IMR-90 (cell line): ENCODE results near the gene EYS. TPM values are rescaled to one million over a fixed set of nuclear protein-coding genes. Genes with fewer than 3 reads are reported as not detected.

Experiments
- ATAC-seq: fragments of 200-7000 bp; cut with Tn5 transposase; 2 replicates; pipeline ENCODE4 v1.9.1; 2020; ENCODE audit warnings: low read depth, mild to moderate bottlenecking, moderate library complexity
- BruUV-seq: library from RNA; stranded (reverse); fragments of 400-500 nt; replicated peaks from 2 replicates; lab custom pipeline; 2021; lab: Mats Ljungman, UMichigan
- CTCF ChIA-PET: fragments of 300-600 bp; formaldehyde crosslinking; extraction: SDS; loops from one replicate; lab custom pipeline; 2021; ENCODE audit warnings: antibody characterized with exemption; lab: Yijun Ruan, JAX
- POLR2A ChIA-PET: fragments of 300-600 bp; sonication (Branson Sonifier 250); formaldehyde crosslinking; loops from one replicate; lab custom pipeline; 2022; ENCODE audit warnings: antibody characterized with exemption; ENCODE audit not compliant: unreplicated experiment; lab: Charles Lee
- DNase-seq: peaks from one replicate; pipeline ENCODE4 v3.0.0; 2013
- H2AFZ ChIP-seq: replicated peaks from 2 replicates; pipeline ENCODE3; 2013; ENCODE audit warnings: low read length, mild to moderate bottlenecking; ENCODE audit not compliant: poor library complexity
- H2AK5ac ChIP-seq: 2 replicates; pipeline ENCODE4 v1.6.1; 2013; ENCODE audit warnings: low read depth, low read length, inconsistent platforms
- H2AK9ac ChIP-seq: replicated peaks from 2 replicates; pipeline ENCODE3; 2013; ENCODE audit warnings: mild to moderate bottlenecking, low read depth, low read length, moderate library complexity; ENCODE audit not compliant: poor library complexity
- H2BK120ac ChIP-seq: 2 replicates; pipeline ENCODE4 v1.6.1; 2013; ENCODE audit warnings: low read depth, low read length, inconsistent platforms
- H2BK15ac ChIP-seq: 3 replicates; pipeline ENCODE4 v1.6.1; 2013; ENCODE audit warnings: low read depth, low read length, inconsistent platforms
- H2BK20ac ChIP-seq: 2 replicates; pipeline ENCODE4 v1.6.1; 2013; ENCODE audit warnings: low read depth, mild to moderate bottlenecking, inconsistent platforms, low read length, moderate library complexity
- H2BK5ac ChIP-seq: 2 replicates; pipeline ENCODE4 v1.6.1; 2013; ENCODE audit warnings: mild to moderate bottlenecking, low read depth, low read length, inconsistent platforms; ENCODE audit not compliant: poor library complexity, severe bottlenecking
- H3K14ac ChIP-seq: replicated peaks from 2 replicates; pipeline ENCODE4 v1.6.1; 2013; ENCODE audit warnings: low read depth, low read length, inconsistent platforms
- H3K18ac ChIP-seq: 2 replicates; pipeline ENCODE4 v1.6.1; 2013; ENCODE audit warnings: low read depth, low read length, control low read depth
- H3K23ac ChIP-seq: 2 replicates; pipeline ENCODE4 v1.6.1; 2013; ENCODE audit warnings: low read depth, low read length, inconsistent platforms
- H3K27ac ChIP-seq: 2 replicates; pipeline ENCODE4 v1.5.1; 2013; ENCODE audit warnings: mild to moderate bottlenecking, control low read depth, low read length; ENCODE audit not compliant: insufficient read depth
- H3K27me3 ChIP-seq: 2 replicates; pipeline ENCODE4 v1.6.1; 2013; ENCODE audit warnings: low read length; ENCODE audit not compliant: control insufficient read depth, insufficient read depth
- H3K36me3 ChIP-seq: 2 replicates; pipeline ENCODE4 v1.6.1; 2013; ENCODE audit warnings: low read length, mixed read lengths; ENCODE audit not compliant: control insufficient read depth, insufficient read depth
- H3K4ac ChIP-seq: 2 replicates; pipeline ENCODE4 v1.6.1; 2013; ENCODE audit warnings: low read depth, low read length, inconsistent platforms
- H3K4me1 ChIP-seq: 2 replicates; pipeline ENCODE4 v1.6.1; 2013; ENCODE audit warnings: low read length, mixed read lengths; ENCODE audit not compliant: control insufficient read depth, insufficient read depth
- H3K4me2 ChIP-seq: 2 replicates; pipeline ENCODE4 v1.6.1; 2013; ENCODE audit warnings: low read depth, mild to moderate bottlenecking, control low read depth, low read length, moderate library complexity
- H3K4me3 ChIP-seq: 2 replicates; pipeline ENCODE4 v1.5.1; 2013; ENCODE audit warnings: low read depth, mild to moderate bottlenecking, control low read depth, low read length, moderate library complexity; ENCODE audit not compliant: insufficient read depth
- H3K56ac ChIP-seq: 2 replicates; pipeline ENCODE4 v1.6.1; 2013; ENCODE audit warnings: low read length, inconsistent platforms; ENCODE audit not compliant: insufficient read depth; ENCODE audit errors: extremely low read depth
- H3K79me1 ChIP-seq, 2 experiments: 2 replicates each; pipeline ENCODE4 v1.6.1; 2013; ENCODE audit warnings: low read length in 2 of 2, inconsistent platforms in 1 of 2, low read depth in 1 of 2
- H3K9ac ChIP-seq: 2 replicates; pipeline ENCODE4 v1.6.1; 2013; ENCODE audit warnings: low read depth, low read length, control low read depth
- H3K9me1 ChIP-seq: 2 replicates; pipeline ENCODE4 v1.6.1; 2013; ENCODE audit warnings: low read length, inconsistent platforms; ENCODE audit not compliant: insufficient read depth
- H3K9me3 ChIP-seq: 2 replicates; pipeline ENCODE4 v1.6.1; 2013; ENCODE audit warnings: low read length; ENCODE audit not compliant: control insufficient read depth, insufficient read depth
- H4K20me1 ChIP-seq: 2 replicates; pipeline ENCODE4 v1.6.1; 2013; ENCODE audit warnings: low read length, inconsistent platforms; ENCODE audit not compliant: insufficient read depth
- H4K5ac ChIP-seq: 2 replicates; pipeline ENCODE4 v1.6.1; 2013; ENCODE audit warnings: mild to moderate bottlenecking, low read depth, low read length, control low read depth
- H4K8ac ChIP-seq, 2 experiments: 2 replicates each; pipeline ENCODE4 v1.6.1; 2013; ENCODE audit warnings: low read depth in 2 of 2, low read length in 2 of 2, control low read depth in 1 of 2, inconsistent platforms in 1 of 2
- H4K91ac ChIP-seq: 2 replicates; pipeline ENCODE4 v1.6.1; 2013; ENCODE audit warnings: low read depth, low read length, inconsistent platforms; ENCODE audit not compliant: insufficient read depth
- CEBPB ChIP-seq: IDR thresholded peaks from 2 replicates; pipeline ENCODE4 v1.6.1; 2012; ENCODE audit warnings: low read depth, low read length, improper control_type of control experiment
- CTCF ChIP-seq: conservative IDR thresholded peaks from 2 replicates; pipeline ENCODE4 v1.5.1; 2012; ENCODE audit warnings: mild to moderate bottlenecking, low read depth, low read length, improper control_type of control experiment
- ELK1 ChIP-seq: fragments of 150-350 bp; IDR thresholded peaks from 2 replicates; pipeline ENCODE4 v1.6.1; 2016; ENCODE audit warnings: low read depth, mild to moderate bottlenecking, low read length, moderate library complexity, borderline replicate concordance
- FOS ChIP-seq: fragments of 150-350 bp; IDR thresholded peaks from 2 replicates; pipeline ENCODE4 v1.6.1; 2016; ENCODE audit warnings: low read depth, low read length
- MAZ ChIP-seq: IDR thresholded peaks from 2 replicates; pipeline ENCODE4 v1.6.1; 2012; ENCODE audit warnings: low read depth, mild to moderate bottlenecking, low read length, improper control_type of control experiment, moderate library complexity, borderline replicate concordance
- MXI1 ChIP-seq: IDR thresholded peaks from 2 replicates; pipeline ENCODE4 v1.6.1; 2012; ENCODE audit warnings: low read depth, mild to moderate bottlenecking, low read length, moderate library complexity, borderline replicate concordance
- POLR2A ChIP-seq: IDR thresholded peaks from 2 replicates; pipeline ENCODE4 v1.6.1; 2012; ENCODE audit warnings: mild to moderate bottlenecking, low read depth, low read length
- RAD21 ChIP-seq: IDR thresholded peaks from 2 replicates; pipeline ENCODE4 v1.6.1; 2012; ENCODE audit warnings: low read length, improper control_type of control experiment
- RFX5 ChIP-seq: IDR thresholded peaks from 2 replicates; pipeline ENCODE4 v1.8.0; 2012; ENCODE audit warnings: low read depth, mild to moderate bottlenecking, low read length, moderate library complexity
- SMC3 ChIP-seq: fragments of 150-350 bp; IDR thresholded peaks from 2 replicates; pipeline ENCODE4 v1.6.1; 2016; ENCODE audit warnings: low read depth, mild to moderate bottlenecking, antibody characterized with exemption, low read length, moderate library complexity
- USF2 ChIP-seq: fragments of 150-350 bp; IDR thresholded peaks from 2 replicates; pipeline ENCODE4 v1.6.1; 2017; ENCODE audit warnings: mild to moderate bottlenecking, antibody characterized with exemption, low read length, low read depth
- WGBS, 2 experiments: methylation state at CpG; one replicate each; pipeline versions ENCODE4 v1.1.5 to v1.1.7; 2013; ENCODE audit warnings: missing lambda C conversion rate in 2 of 2; ENCODE audit not compliant: insufficient read length in 1 of 2; ENCODE audit errors: extremely low coverage in 2 of 2; 5-methylcytosine and 5-hydroxymethylcytosine counted together
- dilution Hi-C: fragments of 300-500 bp; cut with HindIII; formaldehyde crosslinking; loops from one replicate; pipeline ENCODE4 v1.14.3; 2018; ENCODE audit warnings: low sequenced_read_pairs; ENCODE audit not compliant: unreplicated experiment
- in situ Hi-C: fragments of 300-500 bp; cut with MboI; formaldehyde crosslinking; loops from 3 replicates; pipeline ENCODE4 v1.14.3; 2019; ENCODE audit warnings: low sequenced_read_pairs, inconsistent platforms, mixed read lengths
- intact Hi-C: fragments of 100-400 bp; cut with micrococcal nuclease; formaldehyde crosslinking; loops from 2 replicates; pipeline ENCODE4 v1.10.0; 2022
- polyA plus RNA-seq, 3 experiments: library from polyadenylated mRNA; depleted of rRNA; stranded (reverse); fragments of >200 nt; gene quantifications; 2 replicates each; pipeline ENCODE4 v1.2.3, GENCODE V29; 2012; ENCODE audit warnings: low replicate concordance in 1 of 3
- total RNA-seq: library from RNA; depleted of rRNA; stranded (reverse); fragments of >200 nt; gene quantifications from 2 replicates; pipeline ENCODE4 v1.2.3, GENCODE V29; 2012

The EYS gene
- total and polyA plus RNA-seq, 2 of the 4 experiments (the other 2 are of a cell fraction), result under 0.01 TPM; not detected in 1

GRCh38 chr6:64255000-64255399 is 1452.0 kb downstream of the EYS start:
- no CpG with 5 or more reads among the region's 1 CpG for WGBS, 2 experiments
- no peak overlapping the region for H3K14ac ChIP-seq
- H3K36me3 ChIP-seq, result no peaks in the 10 kb centered on the region
- H4K20me1 ChIP-seq, result no peaks in the 10 kb centered on the region
- H2BK15ac ChIP-seq, result no peak overlapping the region
- no peak overlapping the region for H3K4me3 ChIP-seq
- no peak overlapping the region for H4K91ac ChIP-seq
- H3K27ac ChIP-seq, result no peak overlapping the region
- H3K9me1 ChIP-seq, result no peaks in the 10 kb centered on the region
- H3K4me2 ChIP-seq, result no peak overlapping the region
- H2BK5ac ChIP-seq, result no peak overlapping the region
- H2BK120ac ChIP-seq, result no peak overlapping the region
- H3K79me1 ChIP-seq, result no peaks in the 10 kb centered on the region
- in situ Hi-C loops (no loop called here), intact Hi-C loops (no loop called here), dilution Hi-C loops (no loop called here)
- H3K9me3 ChIP-seq, result no peaks in the 10 kb centered on the region
- H2AK9ac ChIP-seq, result no peak overlapping the region
- ChIA-PET POLR2A (no interaction called here), CTCF (no interaction called here)
- DNase-seq (no peak), ATAC-seq (no peak)
- H3K9ac ChIP-seq, result no peak overlapping the region
- no peak overlapping the region for H2AFZ ChIP-seq
- no peak overlapping the region for H3K23ac ChIP-seq
- no peak overlapping the region for H2AK5ac ChIP-seq
- H3K27me3 ChIP-seq, result no peaks in the 10 kb centered on the region
- H4K5ac ChIP-seq, result no peak overlapping the region
- TF ChIP-seq CTCF (no peak), ELK1 (no peak), RAD21 (no peak), RFX5 (no peak), CEBPB (no peak), FOS (no peak), USF2 (no peak), POLR2A (no peak), MXI1 (no peak), SMC3 (no peak), MAZ (no peak)
- no peak overlapping the region for H4K8ac ChIP-seq
- 0 out of 2 replicates have a peak overlapping the region, but pooled peaks have one; percentile 42 for H2BK20ac ChIP-seq
- H3K4me1 ChIP-seq, result 0 out of 2 replicates have a peak, but pooled peaks cover 1% of the 10 kb centered on the region
- no peak overlapping the region for H3K56ac ChIP-seq
- BruUV-seq, result no TSS peak
- no peak overlapping the region for H3K18ac ChIP-seq
- no peak overlapping the region for H3K4ac ChIP-seq
